NOMO-1 (cell line): ENCODE results near the gene PAK1IP1.
A peak's percentile ranks its signal among the peaks of the same experiment; 100 is the strongest.
"Not testable (repeated sequence)": the region's sequence is repeated elsewhere in the genome, so short reads cannot be mapped to it uniquely, and the experiment has no call there.

Source experiments
- DNase-seq, 2 experiments: peaks; one replicate each; lab custom pipeline; 2025; ENCODE audit not compliant: unreplicated experiment in 2 of 2; lab: John Stamatoyannopoulos, UW

Gene PAK1IP1

GRCh38 chr6:10694302-10695085 is at the start of gene PAK1IP1, which contains the start of gene C6orf52:
PAK1IP1 (plus strand) TSS chr6:10694972; CDS start chr6:10694986, 14 bp downstream.
C6orf52 (minus strand) TSS chr6:10694616; CDS start chr6:10687550, 7,066 bp downstream.
- DNase-seq: peak; percentile 93 to 94

GRCh38 chr6:10655508-10656055 is 39.2 kb upstream of the PAK1IP1 start:
- DNase-seq: peak; percentile 25 to 59

- DNase-seq: no peak
Measured at GRCh38 chr6:10658910-10659698, 35.7 kb upstream of the PAK1IP1 start.

GRCh38 chr6:10659699-10660348 is 34.9 kb upstream of the PAK1IP1 start:
- peak; percentile 18 to 20 for DNase-seq

GRCh38 chr6:10660431-10661191 is 34.2 kb upstream of the PAK1IP1 start:
- not testable (repeated sequence) for DNase-seq

GRCh38 chr6:10662207-10662606 is 32.6 kb upstream of the PAK1IP1 start:
- no peak for DNase-seq

- DNase-seq: no peak
Measured at GRCh38 chr6:10662742-10663141, 32.0 kb upstream of the PAK1IP1 start.

GRCh38 chr6:10665595-10665994 is 29.2 kb upstream of the PAK1IP1 start:
- DNase-seq: not testable (repeated sequence)

GRCh38 chr6:10668126-10668917 is 26.4 kb upstream of the PAK1IP1 start:
- DNase-seq: no peak

- DNase-seq: no peak
Measured at GRCh38 chr6:10676403-10676802, 18.4 kb upstream of the PAK1IP1 start.

GRCh38 chr6:10678456-10678855 is 16.3 kb upstream of the PAK1IP1 start:
- DNase-seq: no peak

GRCh38 chr6:10681795-10682194 is 13.0 kb upstream of the PAK1IP1 start:
- DNase-seq: no peak

GRCh38 chr6:10682355-10682988 is 12.3 kb upstream of the PAK1IP1 start:
- no peak for DNase-seq

GRCh38 chr6:10684618-10685017 is 10.2 kb upstream of the PAK1IP1 start:
- no peak for DNase-seq

- DNase-seq: no peak
Measured at GRCh38 chr6:10685092-10685915, 9.5 kb upstream of the PAK1IP1 start.

- DNase-seq: no peak
Measured at GRCh38 chr6:10686901-10687300, 7.9 kb upstream of the PAK1IP1 start.

- no peak for DNase-seq
Measured at GRCh38 chr6:10687582-10687981, 7.2 kb upstream of the PAK1IP1 start.
